ENCODE results near the gene VENTX.

DNA sequence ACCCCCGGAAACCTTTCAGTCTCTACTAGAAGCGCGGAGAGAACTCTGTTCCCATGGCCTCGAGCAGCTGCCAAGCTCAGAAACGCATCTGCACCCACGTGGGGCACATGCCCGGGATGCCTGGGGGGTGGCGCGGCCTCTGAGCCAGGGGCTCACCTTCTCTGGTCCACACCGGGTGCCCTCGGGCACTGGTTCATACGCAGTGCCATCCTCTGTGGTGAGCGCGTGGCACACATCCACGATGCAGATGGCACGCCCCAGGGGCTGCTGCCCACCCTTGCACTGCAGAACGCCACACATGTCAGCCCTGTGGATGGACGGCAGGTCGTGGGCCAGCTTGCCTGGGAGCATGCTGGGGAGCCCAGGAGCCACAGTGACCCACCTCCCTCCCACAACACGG is 32.5 kb downstream of the VENTX start:
- TF ChIP-seq SIN3A (IDR thresholded peaks at IDR 0.05; ENCODE audit: borderline replicate concordance, insufficient read depth, low read depth, low read length): no peak
- TF ChIP-seq, protein P1, sequence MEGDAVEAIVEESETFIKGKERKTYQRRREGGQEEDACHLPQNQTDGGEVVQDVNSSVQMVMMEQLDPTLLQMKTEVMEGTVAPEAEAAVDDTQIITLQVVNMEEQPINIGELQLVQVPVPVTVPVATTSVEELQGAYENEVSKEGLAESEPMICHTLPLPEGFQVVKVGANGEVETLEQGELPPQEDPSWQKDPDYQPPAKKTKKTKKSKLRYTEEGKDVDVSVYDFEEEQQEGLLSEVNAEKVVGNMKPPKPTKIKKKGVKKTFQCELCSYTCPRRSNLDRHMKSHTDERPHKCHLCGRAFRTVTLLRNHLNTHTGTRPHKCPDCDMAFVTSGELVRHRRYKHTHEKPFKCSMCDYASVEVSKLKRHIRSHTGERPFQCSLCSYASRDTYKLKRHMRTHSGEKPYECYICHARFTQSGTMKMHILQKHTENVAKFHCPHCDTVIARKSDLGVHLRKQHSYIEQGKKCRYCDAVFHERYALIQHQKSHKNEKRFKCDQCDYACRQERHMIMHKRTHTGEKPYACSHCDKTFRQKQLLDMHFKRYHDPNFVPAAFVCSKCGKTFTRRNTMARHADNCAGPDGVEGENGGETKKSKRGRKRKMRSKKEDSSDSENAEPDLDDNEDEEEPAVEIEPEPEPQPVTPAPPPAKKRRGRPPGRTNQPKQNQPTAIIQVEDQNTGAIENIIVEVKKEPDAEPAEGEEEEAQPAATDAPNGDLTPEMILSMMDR (IDR thresholded peaks at IDR 0.05): no peak
- TF ChIP-seq, protein P2, sequence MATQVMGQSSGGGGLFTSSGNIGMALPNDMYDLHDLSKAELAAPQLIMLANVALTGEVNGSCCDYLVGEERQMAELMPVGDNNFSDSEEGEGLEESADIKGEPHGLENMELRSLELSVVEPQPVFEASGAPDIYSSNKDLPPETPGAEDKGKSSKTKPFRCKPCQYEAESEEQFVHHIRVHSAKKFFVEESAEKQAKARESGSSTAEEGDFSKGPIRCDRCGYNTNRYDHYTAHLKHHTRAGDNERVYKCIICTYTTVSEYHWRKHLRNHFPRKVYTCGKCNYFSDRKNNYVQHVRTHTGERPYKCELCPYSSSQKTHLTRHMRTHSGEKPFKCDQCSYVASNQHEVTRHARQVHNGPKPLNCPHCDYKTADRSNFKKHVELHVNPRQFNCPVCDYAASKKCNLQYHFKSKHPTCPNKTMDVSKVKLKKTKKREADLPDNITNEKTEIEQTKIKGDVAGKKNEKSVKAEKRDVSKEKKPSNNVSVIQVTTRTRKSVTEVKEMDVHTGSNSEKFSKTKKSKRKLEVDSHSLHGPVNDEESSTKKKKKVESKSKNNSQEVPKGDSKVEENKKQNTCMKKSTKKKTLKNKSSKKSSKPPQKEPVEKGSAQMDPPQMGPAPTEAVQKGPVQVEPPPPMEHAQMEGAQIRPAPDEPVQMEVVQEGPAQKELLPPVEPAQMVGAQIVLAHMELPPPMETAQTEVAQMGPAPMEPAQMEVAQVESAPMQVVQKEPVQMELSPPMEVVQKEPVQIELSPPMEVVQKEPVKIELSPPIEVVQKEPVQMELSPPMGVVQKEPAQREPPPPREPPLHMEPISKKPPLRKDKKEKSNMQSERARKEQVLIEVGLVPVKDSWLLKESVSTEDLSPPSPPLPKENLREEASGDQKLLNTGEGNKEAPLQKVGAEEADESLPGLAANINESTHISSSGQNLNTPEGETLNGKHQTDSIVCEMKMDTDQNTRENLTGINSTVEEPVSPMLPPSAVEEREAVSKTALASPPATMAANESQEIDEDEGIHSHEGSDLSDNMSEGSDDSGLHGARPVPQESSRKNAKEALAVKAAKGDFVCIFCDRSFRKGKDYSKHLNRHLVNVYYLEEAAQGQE (IDR thresholded peaks at IDR 0.05; ENCODE audit: insufficient read depth in 1 of 2, low read depth in 2 of 2, low read length in 1 of 2): no peak
- TF ChIP-seq POLR2AphosphoS5 (IDR thresholded peaks at IDR 0.05; ENCODE audit: low read depth, low read length): no peak
- TF ChIP-seq TCF7L2 (IDR thresholded peaks at IDR 0.05; ENCODE audit: low read depth, low read length): no peak

Data from Panc1 (cell line).